ENCODE data around the gene GFOD1.

DNA sequence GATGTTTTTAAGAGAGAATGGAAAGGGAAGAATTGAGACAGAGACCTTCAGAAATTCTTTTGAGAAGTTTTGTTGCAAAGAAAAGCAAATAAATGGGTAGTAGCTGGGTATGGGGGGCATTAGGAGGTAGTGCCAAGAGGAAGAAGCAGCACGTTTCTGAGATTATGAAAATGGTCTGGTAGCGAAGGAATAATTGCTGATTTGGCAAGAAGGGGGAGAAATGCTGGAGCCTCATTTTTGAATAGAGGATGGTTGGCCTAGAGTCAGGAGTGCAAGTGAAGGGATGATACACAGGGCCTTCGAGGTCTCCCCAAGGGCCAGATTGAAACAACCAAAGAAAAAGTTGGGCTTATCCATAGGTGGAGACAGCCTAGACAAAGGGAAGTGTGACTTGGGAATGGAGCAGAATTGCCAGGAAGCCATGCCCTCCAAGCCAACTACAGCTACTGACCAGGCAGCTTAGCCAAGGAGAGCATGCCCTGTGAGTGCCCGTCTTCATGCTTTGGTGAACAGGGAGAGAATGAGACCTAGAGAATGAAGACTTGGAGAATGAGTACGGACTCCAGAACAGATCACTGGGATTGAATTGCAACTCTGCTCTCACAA, 144.9 kb downstream of the GFOD1 start:
- TF ChIP-seq, protein P1, sequence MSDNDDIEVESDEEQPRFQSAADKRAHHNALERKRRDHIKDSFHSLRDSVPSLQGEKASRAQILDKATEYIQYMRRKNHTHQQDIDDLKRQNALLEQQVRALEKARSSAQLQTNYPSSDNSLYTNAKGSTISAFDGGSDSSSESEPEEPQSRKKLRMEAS (IDR thresholded peaks at IDR 0.05; ENCODE audit: low read depth, low read length) = no peak
- TF ChIP-seq SREBF1 (IDR thresholded peaks at IDR 0.05; ENCODE audit: low read length) (no peak), SREBF2 (IDR thresholded peaks at IDR 0.05; ENCODE audit: low read length) (no peak)

Measured in GM12878 (cell line).